Activated T-helper 2 cell treated with anti-CD3 and anti-CD28 coated beads, Interferon-gamma antibody, Interleukin-2, Interleukin-4, amounts not matched to agents 10 μg/mL and 5 μg/mL and 100 μg/mL, durations not matched to agents 14 hours and 24 hours and 36 hours (primary cell): ENCODE data around the gene MAP4K2. TPM values are rescaled to one million over a fixed set of nuclear protein-coding genes. Genes with fewer than 3 reads are reported as not detected.

Experiments used
- DNase-seq: peaks from one replicate; pipeline ENCODE4 v3.0.0; 2021; ENCODE audit warnings: low spot score
- H3K27ac Mint-ChIP-seq: one replicate; pipeline ENCODE4 v1.8.0; 2021; ENCODE audit warnings: mixed read lengths
- H3K27me3 Mint-ChIP-seq: one replicate; pipeline ENCODE4 v1.8.0; 2021; ENCODE audit warnings: low read depth, mixed read lengths
- H3K36me3 Mint-ChIP-seq: one replicate; pipeline ENCODE4 v1.8.0; 2021; ENCODE audit warnings: low read depth, mixed read lengths
- H3K4me1 Mint-ChIP-seq: one replicate; pipeline ENCODE4 v1.8.0; 2021; ENCODE audit warnings: low read depth, mixed read lengths
- H3K4me3 Mint-ChIP-seq: one replicate; pipeline ENCODE4 v1.8.0; 2021; ENCODE audit warnings: low read depth, mild to moderate bottlenecking, moderate library complexity, mixed read lengths
- H3K9me3 Mint-ChIP-seq: one replicate; pipeline ENCODE4 v1.8.0; 2021; ENCODE audit warnings: mixed read lengths
- intact Hi-C: fragments of 100-400 bp; cut with micrococcal nuclease; formaldehyde crosslinking; loops from one replicate; pipeline ENCODE4 v1.15.1; 2023
- total RNA-seq: library from RNA; stranded (reverse); gene quantifications from 2 replicates; pipeline ENCODE4 v1.2.3, GENCODE V29; 2022

Gene MAP4K2
- total RNA-seq, 1 donor from 2014 or later = 72.1 TPM

- peaks cover 76% of the 10 kb centered on the region for H3K36me3 Mint-ChIP-seq
- H3K4me3 Mint-ChIP-seq = peak overlapping the region; percentile 75
- intact Hi-C loops = no loop called here
- H3K27me3 Mint-ChIP-seq = no peaks in the 10 kb centered on the region
- peaks cover 66% of the 10 kb centered on the region for H3K4me1 Mint-ChIP-seq
- peak overlapping the region; percentile 86 for H3K27ac Mint-ChIP-seq
- H3K9me3 Mint-ChIP-seq = no peaks in the 10 kb centered on the region
- DNase-seq = peak; percentile 51
Measured at GRCh38 chr11:64764040-64764611, 38.9 kb downstream of the MAP4K2 start.

GRCh38 chr11:64763526-64764039, 39.4 kb downstream of the MAP4K2 start:
- H3K9me3 Mint-ChIP-seq = no peaks in the 10 kb centered on the region
- H3K4me1 Mint-ChIP-seq = peaks cover 65% of the 10 kb centered on the region
- intact Hi-C loops = no loop called here
- DNase-seq = no peak
- peak overlapping the region; percentile 75 for H3K4me3 Mint-ChIP-seq
- H3K27me3 Mint-ChIP-seq = no peaks in the 10 kb centered on the region
- H3K27ac Mint-ChIP-seq = peak overlapping the region; percentile 86
- H3K36me3 Mint-ChIP-seq = peaks cover 70% of the 10 kb centered on the region

- DNase-seq = no peak
- Mint-ChIP-seq H3K4me3 (peak overlapping the region; percentile 6), H3K9me3 (no peaks in the 10 kb centered on the region), H3K27ac (peak overlapping the region; percentile 67), H3K4me1 (peaks cover 59% of the 10 kb centered on the region), H3K27me3 (no peaks in the 10 kb centered on the region), H3K36me3 (peaks cover 64% of the 10 kb centered on the region)
- intact Hi-C loops = no loop called here
Measured at GRCh38 chr11:64762674-64763525, 40.1 kb downstream of the MAP4K2 start.

GRCh38 chr11:64762277-64762673, 40.7 kb downstream of the MAP4K2 start:
- intact Hi-C loops = no loop called here
- Mint-ChIP-seq H3K4me3 (peak overlapping the region; percentile 15), H3K27me3 (no peaks in the 10 kb centered on the region), H3K9me3 (no peaks in the 10 kb centered on the region), H3K4me1 (peaks cover 53% of the 10 kb centered on the region), H3K36me3 (peaks cover 57% of the 10 kb centered on the region), H3K27ac (peak overlapping the region; percentile 67)
- no peak for DNase-seq

GRCh38 chr11:64760759-64761420, 42.1 kb downstream of the MAP4K2 start:
- peaks cover 46% of the 10 kb centered on the region for H3K36me3 Mint-ChIP-seq
- H3K9me3 Mint-ChIP-seq = no peaks in the 10 kb centered on the region
- peaks cover 45% of the 10 kb centered on the region for H3K4me1 Mint-ChIP-seq
- no peaks in the 10 kb centered on the region for H3K27me3 Mint-ChIP-seq
- H3K4me3 Mint-ChIP-seq = no peak overlapping the region
- intact Hi-C loops = no loop called here
- peak overlapping the region; percentile 67 for H3K27ac Mint-ChIP-seq
- no peak for DNase-seq

- Mint-ChIP-seq H3K27ac (peak within 1 kb of the TSS; percentile 67), H3K4me3 (no peak within 1 kb of the TSS), H3K27me3 (no peaks in the 10 kb centered on the region), H3K4me1 (peaks cover 40% of the 10 kb centered on the region), H3K9me3 (no peaks in the 10 kb centered on the region), H3K36me3 (peaks cover 38% of the 10 kb centered on the region)
- DNase-seq = no peak
- intact Hi-C loops = no loop called here
Measured at GRCh38 chr11:64759722-64760719, 43.0 kb downstream of the MAP4K2 start, which contains the start of gene PYGM. PYGM (minus strand) TSS chr11:64759974; CDS start chr11:64759898, 76 bp downstream.

GRCh38 chr11:64759131-64759721, 43.8 kb downstream of the MAP4K2 start:
- peaks cover 32% of the 10 kb centered on the region for H3K4me1 Mint-ChIP-seq

GRCh38 chr11:64758330-64759079, 44.5 kb downstream of the MAP4K2 start:
- intact Hi-C loops = no loop called here
- no peaks in the 10 kb centered on the region for H3K9me3 Mint-ChIP-seq
- H3K27ac Mint-ChIP-seq = no peak overlapping the region
- no peak for DNase-seq
- H3K36me3 Mint-ChIP-seq = peaks cover 26% of the 10 kb centered on the region
- H3K4me3 Mint-ChIP-seq = no peak overlapping the region
- peaks cover 24% of the 10 kb centered on the region for H3K4me1 Mint-ChIP-seq
- no peaks in the 10 kb centered on the region for H3K27me3 Mint-ChIP-seq

More at GRCh38 chr11:64759131-64759721, 43.8 kb downstream of the MAP4K2 start:
- Mint-ChIP-seq H3K4me3 (no peak overlapping the region), H3K36me3 (peaks cover 30% of the 10 kb centered on the region), H3K27ac (no peak overlapping the region), H3K27me3 (no peaks in the 10 kb centered on the region), H3K9me3 (no peaks in the 10 kb centered on the region)
- no peak for DNase-seq
- intact Hi-C loops = no loop called here

GRCh38 chr11:64757549-64758329, 45.3 kb downstream of the MAP4K2 start:
- Mint-ChIP-seq H3K4me3 (no peak overlapping the region), H3K27me3 (no peaks in the 10 kb centered on the region), H3K9me3 (no peaks in the 10 kb centered on the region), H3K27ac (no peak overlapping the region), H3K36me3 (peaks cover 22% of the 10 kb centered on the region), H3K4me1 (peaks cover 18% of the 10 kb centered on the region)
- intact Hi-C loops = no loop called here
- DNase-seq = no peak

GRCh38 chr11:64755681-64756361, 47.2 kb downstream of the MAP4K2 start:
- H3K36me3 Mint-ChIP-seq = peaks cover 27% of the 10 kb centered on the region
- H3K4me1 Mint-ChIP-seq = peaks cover 8% of the 10 kb centered on the region
- H3K4me3 Mint-ChIP-seq = no peak overlapping the region
- H3K27me3 Mint-ChIP-seq = no peaks in the 10 kb centered on the region
- no peaks in the 10 kb centered on the region for H3K9me3 Mint-ChIP-seq
- intact Hi-C loops = no loop called here
- H3K27ac Mint-ChIP-seq = no peak overlapping the region
- DNase-seq = no peak
